ENCODE data around the gene PTPRK.

DNA sequence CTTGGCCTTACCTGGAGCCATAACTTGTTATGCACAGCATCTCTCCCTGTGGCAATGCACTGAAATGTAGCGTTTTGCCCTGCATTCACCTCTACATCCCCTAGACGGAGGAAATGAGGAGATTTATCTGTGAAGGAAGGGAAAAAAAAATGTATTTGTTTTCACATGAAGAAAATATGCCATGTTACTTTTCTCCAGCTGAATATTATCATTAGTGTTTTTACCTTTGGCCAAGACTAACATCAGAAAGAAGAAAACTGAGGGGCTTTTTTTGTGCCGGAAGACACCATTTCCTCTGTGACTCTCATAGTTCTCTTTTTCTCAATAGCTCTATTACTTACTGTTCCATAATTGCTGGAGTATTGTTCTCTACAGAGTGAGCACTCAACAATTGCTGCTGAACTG lies 280.4 kb downstream of the PTPRK start:
- TF ChIP-seq, protein P1, sequence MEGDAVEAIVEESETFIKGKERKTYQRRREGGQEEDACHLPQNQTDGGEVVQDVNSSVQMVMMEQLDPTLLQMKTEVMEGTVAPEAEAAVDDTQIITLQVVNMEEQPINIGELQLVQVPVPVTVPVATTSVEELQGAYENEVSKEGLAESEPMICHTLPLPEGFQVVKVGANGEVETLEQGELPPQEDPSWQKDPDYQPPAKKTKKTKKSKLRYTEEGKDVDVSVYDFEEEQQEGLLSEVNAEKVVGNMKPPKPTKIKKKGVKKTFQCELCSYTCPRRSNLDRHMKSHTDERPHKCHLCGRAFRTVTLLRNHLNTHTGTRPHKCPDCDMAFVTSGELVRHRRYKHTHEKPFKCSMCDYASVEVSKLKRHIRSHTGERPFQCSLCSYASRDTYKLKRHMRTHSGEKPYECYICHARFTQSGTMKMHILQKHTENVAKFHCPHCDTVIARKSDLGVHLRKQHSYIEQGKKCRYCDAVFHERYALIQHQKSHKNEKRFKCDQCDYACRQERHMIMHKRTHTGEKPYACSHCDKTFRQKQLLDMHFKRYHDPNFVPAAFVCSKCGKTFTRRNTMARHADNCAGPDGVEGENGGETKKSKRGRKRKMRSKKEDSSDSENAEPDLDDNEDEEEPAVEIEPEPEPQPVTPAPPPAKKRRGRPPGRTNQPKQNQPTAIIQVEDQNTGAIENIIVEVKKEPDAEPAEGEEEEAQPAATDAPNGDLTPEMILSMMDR (IDR thresholded peaks at IDR 0.05): no peak
- TF ChIP-seq POLR2A (IDR thresholded peaks at IDR 0.05): no peak

Measured in lower leg skin (tissue), 3 donors.